Gastrocnemius medialis (tissue), 4 donors: ENCODE results near the gene NEO1. TPM values are rescaled to one million over a fixed set of nuclear protein-coding genes. Genes with fewer than 3 reads are reported as not detected.
A peak's percentile ranks its signal among the peaks of the same experiment; 100 is the strongest.

Experiments used
- ATAC-seq, 2 donors: fragments of 150-250 bp; one replicate each; pipeline ENCODE4 v1.9.1; 2016
- DNase-seq, 2 donors: peaks; one replicate each; pipeline ENCODE4 v3.0.0-alpha.2; 2019
- H3K27ac ChIP-seq, 4 donors: fragments of 200-600 bp; sonication (generic); 1 replicate in 1 of 4; 2 replicates in 3 of 4; pipeline ENCODE4 v1.5.1; 2016 to 2018; ENCODE audit warnings: mild to moderate bottlenecking in 2 of 4, moderate library complexity in 1 of 4
- H3K27me3 ChIP-seq, 3 donors: fragments of 200-600 bp; sonication (generic) in 2 of 3; 1 replicate in 1 of 3; 2 replicates in 2 of 3; pipeline versions ENCODE4 v1.5.1 to v1.6.0; 2016 to 2019; ENCODE audit warnings: mild to moderate bottlenecking in 1 of 3, moderate library complexity in 1 of 3
- H3K36me3 ChIP-seq, 2 donors: fragments of 200-600 bp; sonication (generic) in 1 of 2; one replicate each; pipeline ENCODE4 v1.5.1; 2017 to 2018
- H3K4me1 ChIP-seq, 2 donors: fragments of 200-600 bp; sonication (generic) in 1 of 2; one replicate each; pipeline ENCODE4 v1.5.1; 2016 to 2017; ENCODE audit warnings: mild to moderate bottlenecking in 2 of 2
- H3K4me3 ChIP-seq, 4 donors: fragments of 200-600 bp; sonication (generic) in 3 of 4; 1 replicate in 1 of 4; 2 replicates in 3 of 4; pipeline ENCODE4 v1.5.1; 2016 to 2019; ENCODE audit warnings: mild to moderate bottlenecking in 2 of 4
- H3K9me3 ChIP-seq, 3 donors: fragments of 200-600 bp; sonication (generic) in 2 of 3; 1 replicate in 1 of 3; 2 replicates in 2 of 3; pipeline ENCODE4 v1.5.1; 2016 to 2019
- CTCF ChIP-seq, 5 experiments: fragments of 450-650 bp in 3 of 5; fragments of 200-600 bp in 2 of 5; sonication (generic) in 2 of 5; IDR thresholded peaks in 4 of 5; conservative IDR thresholded peaks in 1 of 5; 1 replicate in 4 of 5; 2 replicates in 1 of 5; pipeline ENCODE4 v1.5.1; 2016 to 2019; ENCODE audit warnings: antibody characterized with exemption in 5 of 5, mild to moderate bottlenecking in 3 of 5, moderate library complexity in 3 of 5
- POLR2A ChIP-seq, 2 donors: fragments of 450-650 bp; IDR thresholded peaks; one replicate each; pipeline ENCODE4 v1.6.1; 2017; ENCODE audit warnings: antibody characterized with exemption in 2 of 2, mild to moderate bottlenecking in 2 of 2, moderate library complexity in 2 of 2
- in situ Hi-C, 4 donors: fragments of 200-750 bp; cut with MboI; loops; one replicate each; pipeline versions ENCODE4 v1.15.0 to v1.8.0; 2017; ENCODE audit warnings: low sequenced_read_pairs in 4 of 4
- intact Hi-C: fragments of 100-400 bp; cut with DNase I; formaldehyde crosslinking; loops from one replicate; pipeline ENCODE4 v1.15.1; 2023; ENCODE audit warnings: low total_unique reads
- total RNA-seq, 4 donors: library from RNA; depleted of rRNA; stranded (reverse); fragments of >200 nt; gene quantifications; one replicate each; pipeline versions ENCODE4 v1.1.0 to v1.2.3, GENCODE V29; 2016

NEO1 gene
- total RNA-seq, 4 donors from 2014 or later: 13.8 to 32.0 (median 20.3) TPM

GRCh38 chr15:73143763-73144155 is 91.5 kb downstream of the NEO1 start:
- Histone ChIP-seq H3K4me1 (peaks cover 0 to 3% of the 10 kb centered on the region in 2 donors), H3K4me3 (no peak overlapping the region), H3K27me3 (no peaks in the 10 kb centered on the region), H3K36me3 (peaks cover 0 to 4% of the 10 kb centered on the region in 2 donors), H3K9me3 (no peaks in the 10 kb centered on the region), H3K27ac (no peak overlapping the region)
- ATAC-seq: no peak
- TF ChIP-seq POLR2A (IDR thresholded peaks at IDR 0.05) (no peak), CTCF (IDR thresholded peaks at IDR 0.05 in 4 of 5, conservative IDR thresholded peaks at IDR 0.05 in 1 of 5) (no peak)
- in situ Hi-C loops (no loop called here), intact Hi-C loops (no loop called here)
- no peak for DNase-seq

GRCh38 chr15:73146419-73146818 is 94.2 kb downstream of the NEO1 start:
- ATAC-seq: no peak
- Histone ChIP-seq H3K27me3 (no peaks in the 10 kb centered on the region), H3K36me3 (peaks cover 0 to 4% of the 10 kb centered on the region in 2 donors), H3K4me3 (no peak overlapping the region), H3K9me3 (no peaks in the 10 kb centered on the region), H3K4me1 (peaks cover 0 to 17% of the 10 kb centered on the region in 2 donors), H3K27ac (no peak overlapping the region)
- intact Hi-C loops (no loop called here), in situ Hi-C loops (no loop called here)
- TF ChIP-seq POLR2A (IDR thresholded peaks at IDR 0.05) (no peak), CTCF (IDR thresholded peaks at IDR 0.05 in 4 of 5, conservative IDR thresholded peaks at IDR 0.05 in 1 of 5) (no peak)
- no peak for DNase-seq

- intact Hi-C loops (no loop called here), in situ Hi-C loops (no loop called here)
- peak overlapping the region in 3 of 4 donors; percentile 74 to 79 (median 79) for H3K27ac ChIP-seq
- H3K4me1 ChIP-seq: peaks cover 18 to 40% of the 10 kb centered on the region in 2 donors
- peaks cover 0 to 4% (median 0%) of the 10 kb centered on the region in 3 donors for H3K9me3 ChIP-seq
- H3K27me3 ChIP-seq: no peaks in the 10 kb centered on the region
- ATAC-seq (peak; percentile 58 to 61), DNase-seq (no peak)
- H3K4me3 ChIP-seq: no peak overlapping the region
- no peaks in the 10 kb centered on the region for H3K36me3 ChIP-seq
- no peak for TF ChIP-seq CTCF (IDR thresholded peaks at IDR 0.05 in 4 of 5, conservative IDR thresholded peaks at IDR 0.05 in 1 of 5)
- no peak for TF ChIP-seq POLR2A (IDR thresholded peaks at IDR 0.05)
Measured at GRCh38 chr15:73150831-73151230, 98.6 kb downstream of the NEO1 start.

- Histone ChIP-seq H3K36me3 (no peaks in the 10 kb centered on the region), H3K4me1 (peaks cover 18 to 40% of the 10 kb centered on the region in 2 donors), H3K27ac (peak overlapping the region; percentile 47 to 79 (median 76)), H3K27me3 (no peaks in the 10 kb centered on the region), H3K4me3 (no peak overlapping the region), H3K9me3 (peaks cover 0 to 4% (median 0%) of the 10 kb centered on the region in 3 donors)
- in situ Hi-C loops (no loop called here), intact Hi-C loops (no loop called here)
- ATAC-seq: peak; percentile 95 to 98
- TF ChIP-seq CTCF (IDR thresholded peaks at IDR 0.05 in 4 of 5, conservative IDR thresholded peaks at IDR 0.05 in 1 of 5) (no peak), POLR2A (IDR thresholded peaks at IDR 0.05) (no peak)
- peak; percentile 8 to 33 for DNase-seq
Measured at GRCh38 chr15:73153024-73153423, 100.8 kb downstream of the NEO1 start.

GRCh38 chr15:73153447-73153846 is 101.2 kb downstream of the NEO1 start:
- peaks cover 18 to 40% of the 10 kb centered on the region in 2 donors for H3K4me1 ChIP-seq
- H3K27me3 ChIP-seq: no peaks in the 10 kb centered on the region
- in situ Hi-C loops: no loop called here
- no peak overlapping the region for H3K4me3 ChIP-seq
- H3K9me3 ChIP-seq: peaks cover 0 to 4% (median 0%) of the 10 kb centered on the region in 3 donors
- DNase-seq (no peak), ATAC-seq (peak in 1 of 2 donors; percentile 39)
- H3K27ac ChIP-seq: peak overlapping the region; percentile 47 to 79 (median 76)
- intact Hi-C loops: no loop called here
- H3K36me3 ChIP-seq: no peaks in the 10 kb centered on the region
- TF ChIP-seq POLR2A (IDR thresholded peaks at IDR 0.05) (no peak), CTCF (IDR thresholded peaks at IDR 0.05 in 4 of 5, conservative IDR thresholded peaks at IDR 0.05 in 1 of 5) (no peak)
